Hematopoietic multipotent progenitor cell treated with erythropoietin and hydrocortisone succinate and interleukin-3 and kit ligand, for 4 days (in vitro differentiated cells): Measurements from ENCODE around the gene CLDN6.
A peak's percentile ranks its signal among the peaks of the same experiment; 100 is the strongest.

Experiments used
- DNase-seq: peaks from one replicate; pipeline ENCODE4 v3.0.0-alpha.2; 2015

The CLDN6 gene

DNA sequence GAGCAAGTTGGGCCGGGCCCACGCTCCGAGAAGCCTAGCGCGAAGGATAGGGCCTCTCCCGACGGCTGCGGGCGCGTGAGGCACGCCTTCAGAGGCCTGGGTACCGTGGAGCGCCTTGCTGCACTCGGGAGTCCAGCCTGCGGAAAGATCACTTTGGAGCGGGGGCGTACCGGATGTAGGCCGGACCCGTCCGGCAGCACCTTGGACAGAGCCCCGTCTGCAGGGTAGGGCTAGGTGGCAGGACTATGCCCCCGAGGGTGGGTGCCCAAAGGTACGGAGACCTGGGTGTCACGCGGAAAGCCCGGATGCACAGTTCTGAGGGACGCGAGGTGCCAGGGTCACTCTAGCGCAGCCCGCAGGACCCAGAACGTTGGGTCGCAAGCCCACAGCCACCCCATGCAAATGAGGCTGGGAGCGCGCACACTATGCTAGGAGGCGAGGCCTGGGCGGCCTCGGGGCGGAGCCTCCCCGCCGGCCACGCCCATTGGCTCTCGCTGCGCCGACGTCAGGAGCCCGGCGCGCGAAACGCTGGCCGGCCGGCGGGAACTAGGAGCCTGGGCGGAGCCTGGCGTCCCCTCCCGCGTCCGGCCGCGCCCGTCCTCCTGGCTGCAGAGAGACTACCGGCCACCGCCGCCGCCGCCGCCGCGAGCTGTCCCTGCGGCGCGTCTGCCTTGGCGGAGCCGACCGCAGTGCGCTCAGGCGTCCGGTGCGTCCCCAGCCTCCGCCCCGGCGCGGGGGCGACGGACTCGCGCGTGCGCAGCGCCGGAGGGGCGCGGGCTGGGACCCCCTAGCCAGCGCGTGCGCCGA is 49.0 kb downstream of the CLDN6 start, which contains the start of gene PAQR4:
Gene PAQR4, plus strand, starts transcription at position 611 of the 807 bp plus-strand sequence. CDS start 327 bp downstream, outside the sequence.
- DNase-seq: peak; percentile 95

DNA sequence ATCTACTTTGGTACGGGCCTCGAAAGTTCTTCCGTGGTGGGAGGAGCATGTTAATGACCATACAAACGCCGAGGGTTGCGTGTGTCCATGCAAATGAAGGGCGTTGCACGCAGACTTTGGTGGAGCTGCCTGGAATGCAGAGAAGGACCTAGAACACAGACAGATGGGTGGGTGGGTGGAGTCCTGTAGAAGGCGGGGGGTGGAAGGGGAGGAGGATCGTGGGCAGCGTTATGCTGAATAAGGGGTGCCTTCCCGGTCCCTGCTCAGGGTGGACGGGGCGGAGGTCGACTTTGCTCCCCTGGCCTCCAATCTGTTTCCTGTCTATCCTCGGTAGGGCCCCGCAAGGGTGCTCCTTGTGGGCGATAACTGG is 49.6 kb downstream of the CLDN6 start:
- DNase-seq: peak; percentile 69

DNA sequence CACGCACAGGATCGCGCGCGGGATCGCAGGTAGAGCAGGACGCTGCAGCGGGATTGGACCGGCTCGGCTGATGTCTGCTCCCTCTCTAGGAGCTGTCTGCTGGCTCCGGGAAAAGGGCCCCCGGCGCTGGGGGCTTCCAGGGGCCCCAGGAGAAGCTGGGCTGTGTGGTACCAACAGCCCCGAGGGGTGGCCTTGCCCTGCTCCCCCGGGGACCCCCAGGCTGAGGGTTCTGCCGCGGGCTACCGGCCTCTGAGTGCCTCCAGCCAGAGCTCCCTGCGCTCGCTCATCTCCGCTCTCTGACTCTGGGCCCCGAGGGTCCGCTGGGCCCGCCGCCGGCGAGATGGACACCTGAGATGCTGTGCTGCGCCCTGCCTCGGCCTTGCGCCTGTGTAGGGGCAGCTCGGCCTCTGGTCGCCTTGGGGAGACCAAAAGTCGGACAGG is 50.2 kb downstream of the CLDN6 start:
- DNase-seq: no peak

DNA sequence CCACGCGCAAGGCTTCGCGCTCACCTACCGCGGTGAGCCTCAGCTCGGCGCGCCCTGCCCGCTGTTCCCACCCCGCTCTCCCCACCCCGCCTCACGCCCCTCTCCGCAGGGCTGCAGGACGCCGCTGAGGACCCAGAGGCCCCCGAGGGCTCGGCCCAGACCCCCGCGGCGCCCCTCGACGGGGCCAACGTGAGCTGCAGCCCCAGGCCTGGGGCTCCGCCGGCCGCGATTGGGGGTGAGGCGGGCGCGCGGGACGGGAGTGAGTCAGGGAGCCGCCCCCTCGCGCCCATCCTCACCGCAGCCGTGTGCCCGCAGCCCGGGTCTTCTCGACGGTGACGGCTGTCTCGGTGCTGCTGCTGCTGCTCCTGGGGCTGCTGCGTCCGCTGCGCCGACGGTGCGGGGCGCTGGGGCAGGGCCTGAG is 50.8 kb downstream of the CLDN6 start:
- no peak for DNase-seq

DNA sequence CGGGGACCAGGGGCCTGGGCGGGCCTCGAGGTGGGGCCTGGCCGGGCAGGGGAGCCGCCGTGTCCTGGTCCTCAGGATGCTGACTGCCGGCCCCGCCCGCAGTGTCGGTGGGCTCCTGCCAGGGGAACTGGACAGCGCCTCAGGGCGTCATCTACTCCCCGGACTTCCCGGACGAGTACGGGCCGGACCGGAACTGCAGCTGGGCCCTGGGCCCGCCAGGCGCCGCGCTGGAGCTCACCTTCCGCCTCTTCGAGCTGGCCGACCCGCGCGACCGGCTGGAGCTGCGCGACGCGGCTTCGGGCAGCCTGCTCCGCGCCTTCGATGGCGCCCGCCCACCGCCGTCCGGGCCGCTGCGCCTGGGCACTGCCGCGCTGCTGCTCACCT is 51.2 kb downstream of the CLDN6 start:
- peak; percentile 33 for DNase-seq

DNA sequence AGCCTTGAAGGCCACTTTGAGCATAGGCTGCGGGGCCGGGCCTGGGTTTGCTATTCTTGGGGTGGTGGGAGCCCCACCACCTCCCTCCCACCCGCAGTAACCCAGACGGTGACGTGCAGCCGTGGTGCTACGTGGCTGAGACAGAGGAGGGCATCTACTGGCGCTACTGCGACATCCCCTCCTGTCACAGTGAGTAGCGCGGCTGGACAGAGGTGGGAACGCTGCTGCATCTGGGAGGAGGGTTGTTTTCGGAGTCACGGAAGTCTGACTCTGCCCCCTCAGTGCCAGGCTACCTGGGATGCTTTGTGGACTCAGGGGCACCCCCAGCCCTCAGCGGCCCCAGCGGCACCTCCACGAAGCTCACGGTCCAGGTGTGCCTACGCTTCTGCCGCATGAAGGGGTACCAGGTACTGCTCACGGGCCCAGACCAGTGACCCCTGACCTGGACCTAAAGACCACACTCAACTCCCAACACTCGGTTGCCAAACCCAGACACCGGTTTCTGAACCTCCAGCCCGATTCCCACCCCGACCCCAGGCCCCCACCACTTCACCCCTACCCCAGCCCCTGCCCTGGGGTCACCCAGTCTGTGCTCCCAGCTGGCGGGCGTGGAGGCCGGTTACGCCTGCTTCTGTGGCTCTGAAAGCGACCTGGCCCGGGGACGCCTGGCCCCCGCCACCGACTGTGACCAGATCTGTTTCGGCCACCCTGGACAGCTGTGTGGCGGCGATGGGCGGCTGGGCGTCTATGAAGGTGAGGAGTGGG is 51.8 kb downstream of the CLDN6 start:
- no peak for DNase-seq
